GM20000 (cell line): ENCODE measurements around the gene CPXCR1.
"Not testable (repeated sequence)": the region's sequence is repeated elsewhere in the genome, so short reads cannot be mapped to it uniquely, and the experiment has no call there.

ENCODE experiments used
- DNase-seq: peaks from one replicate; pipeline ENCODE4 v3.0.0; 2012; ENCODE audit warnings: low spot score
- TF ChIP-seq, protein P1 (sequence below): IDR thresholded peaks from 2 replicates; pipeline ENCODE4 v1.5.1; 2012; ENCODE audit warnings: mild to moderate bottlenecking, control low read depth; ENCODE audit errors: extremely low read depth, missing control alignments

The CPXCR1 gene

DNA sequence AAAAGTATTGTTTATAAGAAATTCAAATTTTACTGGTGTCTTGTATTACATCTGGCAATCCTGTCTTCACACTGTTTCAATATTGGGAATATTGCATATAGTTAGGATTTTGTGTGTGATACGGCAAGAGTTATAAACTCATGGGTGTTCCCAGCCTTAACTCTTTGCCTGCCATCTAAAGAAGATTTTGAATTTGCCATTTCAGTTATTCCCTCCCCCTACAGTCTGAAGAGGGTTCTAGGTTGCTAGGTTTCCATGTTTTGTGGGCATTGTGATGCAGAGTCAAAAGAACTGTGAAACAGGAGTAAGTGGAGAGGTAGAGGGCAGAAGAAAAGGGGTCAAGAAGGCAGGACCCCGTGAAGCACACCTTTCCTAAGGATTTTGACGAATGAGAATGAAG lies at the start of gene CPXCR1:
Gene CPXCR1, plus strand, starts transcription at position 301 of the 400 bp plus-strand sequence. CDS start 6,190 bp downstream, outside the sequence.
- TF ChIP-seq, protein P1, sequence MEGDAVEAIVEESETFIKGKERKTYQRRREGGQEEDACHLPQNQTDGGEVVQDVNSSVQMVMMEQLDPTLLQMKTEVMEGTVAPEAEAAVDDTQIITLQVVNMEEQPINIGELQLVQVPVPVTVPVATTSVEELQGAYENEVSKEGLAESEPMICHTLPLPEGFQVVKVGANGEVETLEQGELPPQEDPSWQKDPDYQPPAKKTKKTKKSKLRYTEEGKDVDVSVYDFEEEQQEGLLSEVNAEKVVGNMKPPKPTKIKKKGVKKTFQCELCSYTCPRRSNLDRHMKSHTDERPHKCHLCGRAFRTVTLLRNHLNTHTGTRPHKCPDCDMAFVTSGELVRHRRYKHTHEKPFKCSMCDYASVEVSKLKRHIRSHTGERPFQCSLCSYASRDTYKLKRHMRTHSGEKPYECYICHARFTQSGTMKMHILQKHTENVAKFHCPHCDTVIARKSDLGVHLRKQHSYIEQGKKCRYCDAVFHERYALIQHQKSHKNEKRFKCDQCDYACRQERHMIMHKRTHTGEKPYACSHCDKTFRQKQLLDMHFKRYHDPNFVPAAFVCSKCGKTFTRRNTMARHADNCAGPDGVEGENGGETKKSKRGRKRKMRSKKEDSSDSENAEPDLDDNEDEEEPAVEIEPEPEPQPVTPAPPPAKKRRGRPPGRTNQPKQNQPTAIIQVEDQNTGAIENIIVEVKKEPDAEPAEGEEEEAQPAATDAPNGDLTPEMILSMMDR = no peak
- DNase-seq = no peak

DNA sequence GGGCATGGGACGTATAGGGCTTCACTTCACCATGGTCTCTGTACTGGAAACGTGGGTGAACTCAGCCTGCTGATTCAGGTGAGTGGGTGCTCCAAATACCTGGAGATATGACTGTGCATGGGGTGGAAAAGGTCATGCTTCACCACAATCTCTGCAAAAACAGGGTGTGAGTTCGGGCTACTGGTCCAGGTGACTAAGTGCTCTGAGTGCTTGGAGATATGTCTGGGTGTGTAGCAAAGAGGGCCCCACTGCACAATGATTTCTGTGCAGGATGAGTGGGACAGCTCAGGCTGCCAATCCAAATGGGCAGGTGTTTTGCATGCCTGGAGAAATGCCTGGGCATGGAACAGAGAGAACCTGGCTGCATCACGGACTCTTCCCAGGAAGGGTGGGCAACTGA lies 11.2 kb upstream of the CPXCR1 start:
- DNase-seq = no peak
- TF ChIP-seq, protein P1 = no peak

- not testable (repeated sequence) for DNase-seq
These were observed 810 bp upstream of the CPXCR1 start for GRCh38 chrX:88746215-88746614.

- DNase-seq = not testable (repeated sequence)
These were observed 5.3 kb downstream of the CPXCR1 start for GRCh38 chrX:88752339-88752738.

GRCh38 chrX:88789825-88790224 lies 42.8 kb downstream of the CPXCR1 start:
- DNase-seq = no peak
- TF ChIP-seq, protein P1 = no peak
